Panc1 (cell line): ENCODE measurements around the gene GCA. TPM values are rescaled to one million over a fixed set of nuclear protein-coding genes. Genes with fewer than 3 reads are reported as not detected.

Experiments used
- ATAC-seq: fragments of 200-7000 bp; cut with Tn5 transposase; 2 replicates; pipeline ENCODE4 v1.9.1; 2020; ENCODE audit warnings: mild to moderate bottlenecking, moderate library complexity
- BruUV-seq: library from RNA; stranded (reverse); fragments of 400-500 nt; replicated peaks from 2 replicates; lab custom pipeline; 2021; lab: Mats Ljungman, UMichigan
- CTCF ChIA-PET: fragments of 300-600 bp; sonication (Branson Sonifier 250); formaldehyde crosslinking; loops from one replicate; lab custom pipeline; 2022; ENCODE audit warnings: antibody characterized with exemption; lab: Charles Lee
- POLR2A ChIA-PET: fragments of 300-600 bp; sonication (Branson Sonifier 250); formaldehyde crosslinking; loops from one replicate; lab custom pipeline; 2022; ENCODE audit warnings: antibody characterized with exemption; lab: Charles Lee
- DNase-seq: peaks from one replicate; pipeline ENCODE4 v3.0.0-alpha.2; 2010; ENCODE audit warnings: low read depth, low spot score
- H3K27ac ChIP-seq: 2 replicates; pipeline ENCODE4 v1.5.1; 2011; ENCODE audit warnings: mild to moderate bottlenecking, low read length, inconsistent platforms
- H3K27me3 ChIP-seq: fragments of 200-500 bp; sonication (Bioruptor generic); 2 replicates; pipeline ENCODE4 v1.6.0; 2014; ENCODE audit warnings: low read length, inconsistent platforms; ENCODE audit not compliant: control insufficient read depth, insufficient read depth
- H3K36me3 ChIP-seq: fragments of 200-500 bp; sonication (Bioruptor generic); 2 replicates; pipeline ENCODE4 v1.5.1; 2014; ENCODE audit warnings: inconsistent platforms, mild to moderate bottlenecking, low read length, moderate library complexity; ENCODE audit not compliant: control insufficient read depth, insufficient read depth
- H3K4me1 ChIP-seq: 2 replicates; pipeline ENCODE4 v1.5.1; 2011; ENCODE audit warnings: inconsistent platforms, mild to moderate bottlenecking, low read length, moderate library complexity; ENCODE audit not compliant: control insufficient read depth, insufficient read depth
- H3K4me3 ChIP-seq, 2 experiments: 2 replicates each; pipeline ENCODE4 v1.5.1; 2011 to 2012; ENCODE audit warnings: low read depth in 2 of 2, low read length in 2 of 2, mild to moderate bottlenecking in 2 of 2, inconsistent platforms in 1 of 2, moderate library complexity in 1 of 2
- H3K9me3 ChIP-seq: fragments of 200-500 bp; sonication (Bioruptor generic); 2 replicates; pipeline ENCODE4 v1.5.1; 2014; ENCODE audit warnings: low read depth, mild to moderate bottlenecking, inconsistent platforms, low read length, moderate library complexity; ENCODE audit not compliant: control insufficient read depth, insufficient read depth
- POLR2AphosphoS5 ChIP-seq: IDR thresholded peaks from 2 replicates; pipeline ENCODE4 v1.6.1; 2012; ENCODE audit warnings: mild to moderate bottlenecking, low read depth, low read length, moderate library complexity
- SIN3A ChIP-seq: IDR thresholded peaks from 2 replicates; pipeline ENCODE4 v1.6.1; 2012; ENCODE audit warnings: low read depth, mild to moderate bottlenecking, low read length, moderate library complexity, borderline replicate concordance; ENCODE audit not compliant: insufficient read depth
- TCF7L2 ChIP-seq: IDR thresholded peaks from 2 replicates; pipeline ENCODE4 v1.6.1; 2011; ENCODE audit warnings: mild to moderate bottlenecking, low read depth, low read length, inconsistent platforms
- in situ Hi-C: cut with HindIII; loops from 2 replicates; pipeline ENCODE4 v1.10.0; 2016; ENCODE audit warnings: low sequenced_read_pairs, low pct_unique_long_range_greater_than_20kb
- intact Hi-C: fragments of 100-400 bp; cut with micrococcal nuclease; formaldehyde crosslinking; loops from one replicate; pipeline ENCODE4 v1.10.0; 2022; ENCODE audit not compliant: unreplicated experiment
- total RNA-seq: library from RNA; stranded (reverse); gene quantifications from one replicate; pipeline ENCODE4 v1.2.1, GENCODE V29; 2021; ENCODE audit not compliant: unreplicated experiment
- TF ChIP-seq, protein P1 (sequence below): fragments of 450-650 bp; IDR thresholded peaks from 2 replicates; pipeline ENCODE4 v1.5.1; 2017; ENCODE audit warnings: mild to moderate bottlenecking
- TF ChIP-seq, protein P2 (sequence below), 2 experiments: IDR thresholded peaks; 2 replicates each; pipeline ENCODE4 v1.6.1; 2011 to 2012; ENCODE audit warnings: low read depth in 2 of 2, control low read depth in 1 of 2, low read length in 1 of 2, mild to moderate bottlenecking in 1 of 2, moderate library complexity in 1 of 2; ENCODE audit not compliant: insufficient read depth in 1 of 2

The GCA gene
- total RNA-seq, 1 experiment from 2014 or later = 21.3 TPM

DNA sequence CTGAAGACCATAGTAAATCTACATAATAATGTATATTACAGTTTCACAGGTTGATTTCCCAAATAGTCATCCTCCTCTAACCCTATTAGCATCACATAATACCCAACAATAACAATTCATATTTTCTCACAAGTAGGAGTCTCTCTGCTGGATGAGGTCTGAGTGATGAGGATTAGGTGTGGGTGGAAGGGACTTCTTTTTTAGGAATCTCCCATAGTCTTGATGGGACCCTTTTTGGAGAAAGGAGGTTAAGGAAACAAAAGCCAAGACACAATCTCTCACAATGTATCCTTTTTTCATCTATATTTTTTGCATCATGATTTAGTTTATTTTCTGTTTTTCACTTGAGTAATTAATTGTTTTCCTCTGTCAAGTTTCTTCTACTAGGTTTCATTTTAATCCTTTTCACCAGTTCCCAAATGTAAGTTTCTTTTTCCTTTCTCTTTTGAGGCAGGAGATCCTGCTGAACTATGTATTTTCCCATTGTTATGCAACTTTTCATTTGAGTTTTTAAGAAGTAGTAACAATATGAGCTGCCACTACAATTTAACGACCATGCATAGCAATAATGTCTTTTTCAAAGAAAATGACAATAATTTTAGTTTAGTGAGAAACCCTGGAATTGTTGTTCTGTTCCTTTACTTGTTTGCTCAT, 22.9 kb upstream of the GCA start:
- Histone ChIP-seq H3K4me3 (no peak overlapping the region), H3K4me1 (peaks cover 6% of the 10 kb centered on the region), H3K27me3 (no peaks in the 10 kb centered on the region), H3K36me3 (no peaks in the 10 kb centered on the region), H3K27ac (no peak overlapping the region), H3K9me3 (no peaks in the 10 kb centered on the region)
- ATAC-seq (no peak), DNase-seq (no peak)
- in situ Hi-C loops (no loop called here), intact Hi-C loops (no loop called here)
- BruUV-seq = no TSS peak
- ChIA-PET POLR2A (no interaction called here), CTCF (no interaction called here)
- TF ChIP-seq, protein P1, sequence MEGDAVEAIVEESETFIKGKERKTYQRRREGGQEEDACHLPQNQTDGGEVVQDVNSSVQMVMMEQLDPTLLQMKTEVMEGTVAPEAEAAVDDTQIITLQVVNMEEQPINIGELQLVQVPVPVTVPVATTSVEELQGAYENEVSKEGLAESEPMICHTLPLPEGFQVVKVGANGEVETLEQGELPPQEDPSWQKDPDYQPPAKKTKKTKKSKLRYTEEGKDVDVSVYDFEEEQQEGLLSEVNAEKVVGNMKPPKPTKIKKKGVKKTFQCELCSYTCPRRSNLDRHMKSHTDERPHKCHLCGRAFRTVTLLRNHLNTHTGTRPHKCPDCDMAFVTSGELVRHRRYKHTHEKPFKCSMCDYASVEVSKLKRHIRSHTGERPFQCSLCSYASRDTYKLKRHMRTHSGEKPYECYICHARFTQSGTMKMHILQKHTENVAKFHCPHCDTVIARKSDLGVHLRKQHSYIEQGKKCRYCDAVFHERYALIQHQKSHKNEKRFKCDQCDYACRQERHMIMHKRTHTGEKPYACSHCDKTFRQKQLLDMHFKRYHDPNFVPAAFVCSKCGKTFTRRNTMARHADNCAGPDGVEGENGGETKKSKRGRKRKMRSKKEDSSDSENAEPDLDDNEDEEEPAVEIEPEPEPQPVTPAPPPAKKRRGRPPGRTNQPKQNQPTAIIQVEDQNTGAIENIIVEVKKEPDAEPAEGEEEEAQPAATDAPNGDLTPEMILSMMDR = no peak
- TF ChIP-seq TCF7L2 (no peak), POLR2AphosphoS5 (no peak), SIN3A (no peak)
- TF ChIP-seq, protein P2, sequence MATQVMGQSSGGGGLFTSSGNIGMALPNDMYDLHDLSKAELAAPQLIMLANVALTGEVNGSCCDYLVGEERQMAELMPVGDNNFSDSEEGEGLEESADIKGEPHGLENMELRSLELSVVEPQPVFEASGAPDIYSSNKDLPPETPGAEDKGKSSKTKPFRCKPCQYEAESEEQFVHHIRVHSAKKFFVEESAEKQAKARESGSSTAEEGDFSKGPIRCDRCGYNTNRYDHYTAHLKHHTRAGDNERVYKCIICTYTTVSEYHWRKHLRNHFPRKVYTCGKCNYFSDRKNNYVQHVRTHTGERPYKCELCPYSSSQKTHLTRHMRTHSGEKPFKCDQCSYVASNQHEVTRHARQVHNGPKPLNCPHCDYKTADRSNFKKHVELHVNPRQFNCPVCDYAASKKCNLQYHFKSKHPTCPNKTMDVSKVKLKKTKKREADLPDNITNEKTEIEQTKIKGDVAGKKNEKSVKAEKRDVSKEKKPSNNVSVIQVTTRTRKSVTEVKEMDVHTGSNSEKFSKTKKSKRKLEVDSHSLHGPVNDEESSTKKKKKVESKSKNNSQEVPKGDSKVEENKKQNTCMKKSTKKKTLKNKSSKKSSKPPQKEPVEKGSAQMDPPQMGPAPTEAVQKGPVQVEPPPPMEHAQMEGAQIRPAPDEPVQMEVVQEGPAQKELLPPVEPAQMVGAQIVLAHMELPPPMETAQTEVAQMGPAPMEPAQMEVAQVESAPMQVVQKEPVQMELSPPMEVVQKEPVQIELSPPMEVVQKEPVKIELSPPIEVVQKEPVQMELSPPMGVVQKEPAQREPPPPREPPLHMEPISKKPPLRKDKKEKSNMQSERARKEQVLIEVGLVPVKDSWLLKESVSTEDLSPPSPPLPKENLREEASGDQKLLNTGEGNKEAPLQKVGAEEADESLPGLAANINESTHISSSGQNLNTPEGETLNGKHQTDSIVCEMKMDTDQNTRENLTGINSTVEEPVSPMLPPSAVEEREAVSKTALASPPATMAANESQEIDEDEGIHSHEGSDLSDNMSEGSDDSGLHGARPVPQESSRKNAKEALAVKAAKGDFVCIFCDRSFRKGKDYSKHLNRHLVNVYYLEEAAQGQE (IDR thresholded peaks at IDR 0.05; ENCODE audit: insufficient read depth in 1 of 2, low read depth in 2 of 2, low read length in 1 of 2) = no peak

DNA sequence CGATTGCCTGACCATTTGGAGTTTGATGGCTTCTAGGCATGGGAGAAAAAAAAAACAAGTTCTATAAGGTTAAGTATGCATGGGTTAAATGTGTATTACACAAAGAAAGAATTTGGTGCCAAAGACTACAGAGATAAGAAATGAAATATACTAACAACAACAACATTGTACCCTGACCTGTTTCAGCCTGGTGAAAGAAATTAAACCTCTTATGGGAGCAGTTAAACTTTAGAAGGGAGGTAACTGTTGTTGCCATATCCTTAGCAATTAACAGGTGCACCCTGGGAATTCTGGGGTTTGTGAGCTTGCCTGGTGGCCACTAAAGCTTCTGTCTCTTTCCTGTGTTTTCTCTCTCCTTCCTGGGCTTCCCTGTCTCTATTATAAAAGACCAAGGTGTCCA, 19.0 kb upstream of the GCA start:
- Histone ChIP-seq H3K4me1 (no peaks in the 10 kb centered on the region), H3K36me3 (no peaks in the 10 kb centered on the region), H3K27ac (no peak overlapping the region), H3K27me3 (no peaks in the 10 kb centered on the region), H3K9me3 (no peaks in the 10 kb centered on the region), H3K4me3 (no peak overlapping the region)
- ATAC-seq (no peak), DNase-seq (no peak)
- TF ChIP-seq, protein P1 = no peak
- TF ChIP-seq SIN3A = no peak
- no peak for TF ChIP-seq TCF7L2
- TF ChIP-seq, protein P2 (IDR thresholded peaks at IDR 0.05; ENCODE audit: insufficient read depth in 1 of 2, low read depth in 2 of 2, low read length in 1 of 2) = no peak
- TF ChIP-seq POLR2AphosphoS5 = no peak
- in situ Hi-C loops = no loop called here
- no TSS peak for BruUV-seq
- POLR2A ChIA-PET = no interaction called here
- CTCF ChIA-PET = no interaction called here
- intact Hi-C loops = no loop called here
